GM19023 (cell line): ENCODE results near the gene MAPK12.

ENCODE experiments used
- ATAC-seq: cut with Tn5 transposase; IDR thresholded peaks from one replicate; pipeline ENCODE4 v1.9.1; 2021; ENCODE audit warnings: mild to moderate bottlenecking, moderate library complexity; ENCODE audit not compliant: unreplicated experiment

MAPK12 gene

GRCh38 chr22:50236731-50237409, 24.6 kb downstream of the MAPK12 start:
- no peak for ATAC-seq

GRCh38 chr22:50233223-50233622, 28.3 kb downstream of the MAPK12 start:
- ATAC-seq: no peak

- no peak for ATAC-seq
Measured at GRCh38 chr22:50232481-50233151, 28.9 kb downstream of the MAPK12 start.

- no peak for ATAC-seq
Measured at GRCh38 chr22:50229370-50229769, 32.1 kb downstream of the MAPK12 start.

- no peak for ATAC-seq
Measured at GRCh38 chr22:50228366-50228765, 33.1 kb downstream of the MAPK12 start.

- ATAC-seq: no peak
Measured at GRCh38 chr22:50227579-50228215, 33.8 kb downstream of the MAPK12 start.

GRCh38 chr22:50226875-50227165, 34.7 kb downstream of the MAPK12 start:
- ATAC-seq: no peak

GRCh38 chr22:50226063-50226874, 35.2 kb downstream of the MAPK12 start:
- no peak for ATAC-seq

GRCh38 chr22:50225200-50225969, 36.1 kb downstream of the MAPK12 start:
- no peak for ATAC-seq

- ATAC-seq: no peak
Measured at GRCh38 chr22:50224071-50224470, 37.4 kb downstream of the MAPK12 start.

- no peak for ATAC-seq
Measured at GRCh38 chr22:50222508-50222907, 39.0 kb downstream of the MAPK12 start.

GRCh38 chr22:50221410-50222300, 39.8 kb downstream of the MAPK12 start:
- no peak for ATAC-seq

- no peak for ATAC-seq
Measured at GRCh38 chr22:50220603-50221409, 40.7 kb downstream of the MAPK12 start.

GRCh38 chr22:50219800-50220602, 41.5 kb downstream of the MAPK12 start:
- ATAC-seq: no peak

GRCh38 chr22:50218996-50219727, 42.3 kb downstream of the MAPK12 start:
- no peak for ATAC-seq

- ATAC-seq: no peak
Measured at GRCh38 chr22:50218153-50218995, 43.1 kb downstream of the MAPK12 start.
